Measurements from ENCODE around the gene DCLRE1C. TPM values are rescaled to one million over a fixed set of nuclear protein-coding genes. Genes with fewer than 3 reads are reported as not detected.
A peak's percentile ranks its signal among the peaks of the same experiment; 100 is the strongest.
"Not testable (repeated sequence)": the region's sequence is repeated elsewhere in the genome, so short reads cannot be mapped to it uniquely, and the experiment has no call there.

Gene DCLRE1C
- total RNA-seq, 4 donors from 2014 or later = 8.2 to 15.6 (median 11.4) TPM

- WGBS, 2 donors = 22 to 28% methylated on average over 9 to 10 of the region's 10 CpGs
- Histone ChIP-seq H3K4me1 (peaks cover 14 to 51% (median 23%) of the 10 kb centered on the region in 3 donors), H3K9me3 (no peaks in the 10 kb centered on the region), H3K4me3 (peak overlapping the region; percentile 64 to 96 (median 87)), H3K27ac (peak overlapping the region; percentile 93 to 97 (median 96)), H3K36me3 (peaks cover 0 to 16% (median under 1%) of the 10 kb centered on the region in 3 donors), H3K27me3 (no peaks in the 10 kb centered on the region)
- no peak for TF ChIP-seq POLR2A (IDR thresholded peaks at IDR 0.05)
- TF ChIP-seq, protein P1, sequence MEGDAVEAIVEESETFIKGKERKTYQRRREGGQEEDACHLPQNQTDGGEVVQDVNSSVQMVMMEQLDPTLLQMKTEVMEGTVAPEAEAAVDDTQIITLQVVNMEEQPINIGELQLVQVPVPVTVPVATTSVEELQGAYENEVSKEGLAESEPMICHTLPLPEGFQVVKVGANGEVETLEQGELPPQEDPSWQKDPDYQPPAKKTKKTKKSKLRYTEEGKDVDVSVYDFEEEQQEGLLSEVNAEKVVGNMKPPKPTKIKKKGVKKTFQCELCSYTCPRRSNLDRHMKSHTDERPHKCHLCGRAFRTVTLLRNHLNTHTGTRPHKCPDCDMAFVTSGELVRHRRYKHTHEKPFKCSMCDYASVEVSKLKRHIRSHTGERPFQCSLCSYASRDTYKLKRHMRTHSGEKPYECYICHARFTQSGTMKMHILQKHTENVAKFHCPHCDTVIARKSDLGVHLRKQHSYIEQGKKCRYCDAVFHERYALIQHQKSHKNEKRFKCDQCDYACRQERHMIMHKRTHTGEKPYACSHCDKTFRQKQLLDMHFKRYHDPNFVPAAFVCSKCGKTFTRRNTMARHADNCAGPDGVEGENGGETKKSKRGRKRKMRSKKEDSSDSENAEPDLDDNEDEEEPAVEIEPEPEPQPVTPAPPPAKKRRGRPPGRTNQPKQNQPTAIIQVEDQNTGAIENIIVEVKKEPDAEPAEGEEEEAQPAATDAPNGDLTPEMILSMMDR (IDR thresholded peaks at IDR 0.05) = peak in 1 of 6 experiments; percentile 9
- no peak for DNase-seq
- intact Hi-C loops (cut with DNase I) = loop anchor here (10.0 kb wide), 2 partner anchors 78 to 142 kb away; partner anchors contain the start of genes RPP38 and SUV39H2
Observed at GRCh38 chr10:14952851-14953423, 959 bp downstream of the DCLRE1C start.

GRCh38 chr10:14949291-14949690, 4.6 kb downstream of the DCLRE1C start:
- no peak overlapping the region for H3K4me3 ChIP-seq
- 82 to 88% methylated on average over 5 of the region's 5 CpGs for WGBS, 2 donors
- DNase-seq = no peak
- H3K36me3 ChIP-seq = peaks cover 0 to 52% (median 16%) of the 10 kb centered on the region in 3 donors
- peaks cover 10 to 41% (median 19%) of the 10 kb centered on the region in 3 donors for H3K4me1 ChIP-seq
- no peaks in the 10 kb centered on the region for H3K27me3 ChIP-seq
- no peaks in the 10 kb centered on the region for H3K9me3 ChIP-seq
- intact Hi-C loops (cut with DNase I) = no loop called here
- peak overlapping the region in 1 of 4 donors; percentile 18 for H3K27ac ChIP-seq
- TF ChIP-seq, protein P1 (IDR thresholded peaks at IDR 0.05) = no peak
- no peak for TF ChIP-seq POLR2A (IDR thresholded peaks at IDR 0.05)

DNA sequence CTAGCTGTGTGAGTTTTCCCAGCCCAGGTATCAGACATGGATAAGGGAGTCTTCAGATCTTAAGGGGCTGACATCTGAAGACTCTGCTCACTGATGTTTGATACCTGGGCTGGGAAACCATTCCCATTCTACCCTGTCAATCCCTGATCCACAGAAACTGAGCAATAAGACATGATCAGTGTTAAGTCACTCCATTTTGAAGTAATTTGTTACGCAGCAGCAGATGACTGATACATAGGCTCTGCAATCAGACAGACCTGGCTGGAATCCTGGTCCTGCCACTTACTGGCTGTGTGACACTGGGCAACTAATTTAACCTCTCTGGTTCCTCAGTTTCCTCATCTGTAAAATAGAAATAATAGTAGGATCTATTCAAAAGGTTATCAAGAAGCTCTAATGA, 6.6 kb downstream of the DCLRE1C start:
- H3K36me3 ChIP-seq = peaks cover 0 to 69% (median 20%) of the 10 kb centered on the region in 3 donors
- H3K4me3 ChIP-seq = no peak overlapping the region
- TF ChIP-seq, protein P1 (IDR thresholded peaks at IDR 0.05) = no peak
- no peak for TF ChIP-seq POLR2A (IDR thresholded peaks at IDR 0.05)
- H3K27ac ChIP-seq = no peak overlapping the region
- intact Hi-C loops (cut with DNase I) = no loop called here
- H3K27me3 ChIP-seq = no peaks in the 10 kb centered on the region
- no peak for DNase-seq
- peaks cover 2 to 41% (median 14%) of the 10 kb centered on the region in 3 donors for H3K4me1 ChIP-seq
- 93 to 100% methylated on average over 1 of the region's 1 CpG for WGBS, 2 donors
- H3K9me3 ChIP-seq = no peaks in the 10 kb centered on the region

GRCh38 chr10:14945108-14945507, 8.8 kb downstream of the DCLRE1C start:
- no peaks in the 10 kb centered on the region for H3K27me3 ChIP-seq
- H3K9me3 ChIP-seq = no peaks in the 10 kb centered on the region
- peaks cover 0 to 87% (median 20%) of the 10 kb centered on the region in 3 donors for H3K36me3 ChIP-seq
- peaks cover 0 to 27% (median 0%) of the 10 kb centered on the region in 3 donors for H3K4me1 ChIP-seq
- no peak for TF ChIP-seq POLR2A (IDR thresholded peaks at IDR 0.05)
- TF ChIP-seq, protein P1 (IDR thresholded peaks at IDR 0.05) = no peak
- no peak for DNase-seq
- no peak overlapping the region for H3K4me3 ChIP-seq
- 71 to 79% methylated on average over 5 of the region's 5 CpGs for WGBS, 2 donors
- intact Hi-C loops (cut with DNase I) = no loop called here
- no peak overlapping the region for H3K27ac ChIP-seq

GRCh38 chr10:14942950-14943338, 11.0 kb downstream of the DCLRE1C start:
- Histone ChIP-seq H3K36me3 (peaks cover 0 to 89% (median 20%) of the 10 kb centered on the region in 3 donors), H3K27ac (peak overlapping the region; percentile 48 to 63 (median 58)), H3K4me1 (peaks cover 0 to 19% (median 0%) of the 10 kb centered on the region in 3 donors)
- H3K4me3 ChIP-seq; DNase-seq; intact Hi-C loops (cut with DNase I); H3K27me3 ChIP-seq; H3K9me3 ChIP-seq: not testable (repeated sequence)
- WGBS, 2 donors = 65 to 67% methylated on average over 6 to 7 of the region's 7 CpGs

- DNase-seq; H3K27me3 ChIP-seq; intact Hi-C loops (cut with DNase I); H3K4me3 ChIP-seq; H3K9me3 ChIP-seq: not testable (repeated sequence)
- 31 to 70% methylated on average over 3 to 11 of the region's 17 CpGs for WGBS, 2 donors
- H3K36me3 ChIP-seq = peaks cover 0 to 89% (median 14%) of the 10 kb centered on the region in 3 donors
- peaks cover 0 to 19% (median 0%) of the 10 kb centered on the region in 3 donors for H3K4me1 ChIP-seq
- H3K27ac ChIP-seq = peak overlapping the region; percentile 48 to 63 (median 58)
Observed at GRCh38 chr10:14942147-14942949, 11.5 kb downstream of the DCLRE1C start.

DNA sequence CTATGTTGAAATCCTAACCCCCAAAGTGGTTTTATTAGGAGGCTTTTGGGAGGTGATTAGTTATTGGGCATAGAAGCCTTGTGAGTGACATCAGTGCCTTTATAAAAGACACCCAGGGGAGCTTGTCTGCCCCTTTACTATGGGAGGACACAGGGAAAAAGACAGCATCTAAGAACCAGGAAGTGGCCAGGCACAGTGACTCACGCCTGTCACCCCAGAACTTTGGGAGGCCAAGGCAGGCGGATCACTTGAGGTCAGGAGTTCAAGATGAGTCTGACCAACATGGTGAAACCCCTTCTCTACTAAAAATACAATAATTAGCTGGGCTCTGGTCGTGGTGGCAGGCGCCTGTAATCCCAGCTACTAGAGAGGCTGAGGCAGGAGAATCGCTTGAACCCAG, 14.9 kb downstream of the DCLRE1C start:
- H3K4me3 ChIP-seq; DNase-seq; H3K9me3 ChIP-seq; intact Hi-C loops (cut with DNase I); H3K27me3 ChIP-seq: not testable (repeated sequence)
- peaks cover 0 to 19% (median 0%) of the 10 kb centered on the region in 3 donors for H3K4me1 ChIP-seq
- peak overlapping the region in 1 of 4 donors; percentile 10 for H3K27ac ChIP-seq
- H3K36me3 ChIP-seq = peaks cover 0 to 84% (median 13%) of the 10 kb centered on the region in 3 donors
- 31% methylated on average over 2 of the region's 5 CpGs; no CpG with 5 or more reads in 1 of the 2 donors for WGBS, 2 donors
